SU-DHL-6 (cell line): ENCODE results near the gene ARHGEF16.

Experiments
- EZH2phosphoT487 ChIP-seq: fragments of 200-600 bp; sonication (generic), shearing (Covaris generic); conservative IDR thresholded peaks from 2 replicates; pipeline ENCODE4 v1.6.1; 2018; ENCODE audit warnings: mild to moderate bottlenecking, antibody characterized with exemption, low read length, moderate library complexity, mixed read lengths
- TF ChIP-seq, protein P1 (sequence below): fragments of 200-600 bp; sonication (generic); IDR thresholded peaks from one replicate; pipeline ENCODE4 v1.5.1; 2017; ENCODE audit warnings: antibody characterized with exemption, mild to moderate bottlenecking, low read length, moderate library complexity; ENCODE audit not compliant: insufficient read depth, poor library complexity, severe bottlenecking

DNA sequence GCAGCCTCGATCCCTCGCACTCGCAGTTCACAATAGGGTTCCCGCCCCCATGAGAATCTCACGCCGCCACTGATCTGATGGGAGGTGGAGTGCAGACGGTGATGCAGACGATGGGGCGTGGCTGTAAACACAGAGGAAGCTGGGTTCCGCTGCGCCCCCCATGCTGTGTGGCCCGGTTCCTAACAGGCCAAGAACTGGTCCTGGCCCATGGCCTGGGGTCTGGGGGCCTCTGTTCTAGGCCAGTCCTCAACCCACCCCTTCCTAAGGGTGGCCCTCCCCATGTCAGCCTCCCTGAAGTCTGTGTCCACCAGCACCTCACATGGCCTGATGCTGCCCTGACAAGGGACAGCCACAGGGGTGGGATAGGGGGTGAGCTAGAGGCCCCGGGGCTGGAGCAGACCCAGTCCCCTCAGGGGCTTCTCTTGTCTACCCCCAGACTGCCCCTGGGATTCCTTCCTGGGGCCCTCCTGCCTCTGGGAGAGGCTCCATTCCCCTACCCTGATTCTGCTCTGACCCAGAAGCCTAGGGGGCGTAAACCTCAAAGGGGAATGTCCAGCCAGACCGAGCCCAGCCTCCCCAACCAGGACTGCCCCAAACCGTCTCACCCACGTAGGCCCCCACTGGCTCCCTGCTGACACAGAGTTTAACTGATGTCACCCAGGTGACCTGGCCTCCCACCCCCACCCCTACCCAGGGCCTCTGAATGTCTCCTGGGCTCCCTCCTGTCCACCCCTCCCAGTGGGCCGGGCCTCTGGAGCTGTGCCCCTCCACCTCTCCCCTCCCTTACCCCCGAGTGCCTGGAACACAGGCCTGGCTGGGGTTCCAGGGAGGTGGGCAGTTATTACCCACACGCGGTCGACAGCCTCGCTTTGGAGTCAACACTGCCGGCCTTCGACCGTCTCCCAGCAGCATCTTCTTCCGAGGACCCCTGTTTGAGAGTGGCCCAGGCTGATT, 14.8 kb upstream of the ARHGEF16 start:
- TF ChIP-seq, protein P1, sequence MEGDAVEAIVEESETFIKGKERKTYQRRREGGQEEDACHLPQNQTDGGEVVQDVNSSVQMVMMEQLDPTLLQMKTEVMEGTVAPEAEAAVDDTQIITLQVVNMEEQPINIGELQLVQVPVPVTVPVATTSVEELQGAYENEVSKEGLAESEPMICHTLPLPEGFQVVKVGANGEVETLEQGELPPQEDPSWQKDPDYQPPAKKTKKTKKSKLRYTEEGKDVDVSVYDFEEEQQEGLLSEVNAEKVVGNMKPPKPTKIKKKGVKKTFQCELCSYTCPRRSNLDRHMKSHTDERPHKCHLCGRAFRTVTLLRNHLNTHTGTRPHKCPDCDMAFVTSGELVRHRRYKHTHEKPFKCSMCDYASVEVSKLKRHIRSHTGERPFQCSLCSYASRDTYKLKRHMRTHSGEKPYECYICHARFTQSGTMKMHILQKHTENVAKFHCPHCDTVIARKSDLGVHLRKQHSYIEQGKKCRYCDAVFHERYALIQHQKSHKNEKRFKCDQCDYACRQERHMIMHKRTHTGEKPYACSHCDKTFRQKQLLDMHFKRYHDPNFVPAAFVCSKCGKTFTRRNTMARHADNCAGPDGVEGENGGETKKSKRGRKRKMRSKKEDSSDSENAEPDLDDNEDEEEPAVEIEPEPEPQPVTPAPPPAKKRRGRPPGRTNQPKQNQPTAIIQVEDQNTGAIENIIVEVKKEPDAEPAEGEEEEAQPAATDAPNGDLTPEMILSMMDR: no peak
- no peak for TF ChIP-seq EZH2phosphoT487
